ENCODE results near the gene PSMD11.
A peak's percentile ranks its signal among the peaks of the same experiment; 100 is the strongest.

GRCh38 chr17:32483451-32484019 lies 39.2 kb downstream of the PSMD11 start:
- peak; percentile 74; the same call in 1 of the 2 replicates for TF ChIP-seq CTCF (IDR thresholded peaks at IDR 0.05)
- TF ChIP-seq POLR2AphosphoS5 (IDR thresholded peaks at IDR 0.05; ENCODE audit: low read depth, low read length) = peak; percentile 16; the same call in 1 of the 2 replicates
- no peak for TF ChIP-seq SIN3A (IDR thresholded peaks at IDR 0.05; ENCODE audit: borderline replicate concordance, insufficient read depth, low read depth, low read length)
- TF ChIP-seq TCF7L2 (IDR thresholded peaks at IDR 0.05; ENCODE audit: low read depth, low read length) = no peak

Measured in Panc1 (cell line).